ENCODE data around the gene ST6GALNAC1.
"Not testable (repeated sequence)": the region's sequence is repeated elsewhere in the genome, so short reads cannot be mapped to it uniquely, and the experiment has no call there.

The ST6GALNAC1 gene

GRCh38 chr17:76612465-76612864 lies 31.1 kb downstream of the ST6GALNAC1 start:
- H2BK5ac ChIP-seq (ENCODE audit: low read length) = no peak overlapping the region
- no peak overlapping the region for H3K27ac ChIP-seq (ENCODE audit: low read depth, low read length)
- no peak overlapping the region for H3K9ac ChIP-seq (ENCODE audit: low read length)
- H3K4me2 ChIP-seq (ENCODE audit: low read length) = no peak overlapping the region
- no peak overlapping the region for H2BK120ac ChIP-seq (ENCODE audit: low read depth, low read length)
- no CpG with 5 or more reads among the region's 4 CpGs for WGBS (ENCODE audit: extremely low coverage, insufficient coverage, low lambda C conversion rate)
- H3K79me1 ChIP-seq (ENCODE audit: low read length) = no peaks in the 10 kb centered on the region
- DNase-seq = no peak
- no peak overlapping the region for H3K4me3 ChIP-seq (ENCODE audit: low read length)
- no peak overlapping the region for H2AK5ac ChIP-seq (ENCODE audit: low read length)
- H3K27me3 ChIP-seq (ENCODE audit: insufficient read depth, low read length, poor library complexity) = no peaks in the 10 kb centered on the region
- H3K18ac ChIP-seq (ENCODE audit: low read length) = no peak overlapping the region
- no peaks in the 10 kb centered on the region for H3K36me3 ChIP-seq (ENCODE audit: control insufficient read depth, insufficient read depth, low read length)
- H3K4me1 ChIP-seq (ENCODE audit: control insufficient read depth, low read depth, low read length) = no peaks in the 10 kb centered on the region
- no peak overlapping the region for H4K5ac ChIP-seq (ENCODE audit: low read length)
- H4K8ac ChIP-seq (ENCODE audit: low read depth, low read length) = no peak overlapping the region
- H3K79me2 ChIP-seq (ENCODE audit: control insufficient read depth, insufficient read depth, low read length) = no peaks in the 10 kb centered on the region
- no peak overlapping the region for H3K56ac ChIP-seq (ENCODE audit: low read length)
- no peak overlapping the region for H3K23ac ChIP-seq (ENCODE audit: low read length)
- no peak overlapping the region for H3K4ac ChIP-seq (ENCODE audit: low read depth, low read length)
- H2BK15ac ChIP-seq (replicated peaks; ENCODE audit: low read depth) = no peak overlapping the region

GRCh38 chr17:76611758-76612157 lies 31.8 kb downstream of the ST6GALNAC1 start:
- Histone ChIP-seq H3K4me3 (ENCODE audit: low read length) (no peak overlapping the region), H3K79me2 (ENCODE audit: control insufficient read depth, insufficient read depth, low read length) (no peaks in the 10 kb centered on the region), H4K5ac (ENCODE audit: low read length) (no peak overlapping the region), H3K79me1 (ENCODE audit: low read length) (no peaks in the 10 kb centered on the region), H4K8ac (ENCODE audit: low read depth, low read length) (no peak overlapping the region), H3K56ac (ENCODE audit: low read length) (peak overlapping the region; percentile 30), H2AK5ac (ENCODE audit: low read length) (no peak overlapping the region), H3K4ac (ENCODE audit: low read depth, low read length) (no peak overlapping the region), H3K27ac (ENCODE audit: low read depth, low read length) (peak overlapping the region; percentile 90), H3K4me2 (ENCODE audit: low read length) (no peak overlapping the region), H3K18ac (ENCODE audit: low read length) (no peak overlapping the region), H2BK120ac (ENCODE audit: low read depth, low read length) (no peak overlapping the region), H2BK15ac (replicated peaks; ENCODE audit: low read depth) (no peak overlapping the region), H2BK5ac (ENCODE audit: low read length) (no peak overlapping the region), H3K23ac (ENCODE audit: low read length) (peak overlapping the region; percentile 45), H3K36me3 (ENCODE audit: control insufficient read depth, insufficient read depth, low read length) (no peaks in the 10 kb centered on the region), H3K9ac (ENCODE audit: low read length) (no peak overlapping the region), H3K4me1 (ENCODE audit: control insufficient read depth, low read depth, low read length) (no peaks in the 10 kb centered on the region), H3K27me3 (ENCODE audit: insufficient read depth, low read length, poor library complexity) (no peaks in the 10 kb centered on the region)
- no peak for DNase-seq
- WGBS (ENCODE audit: extremely low coverage, insufficient coverage, low lambda C conversion rate) = no CpG with 5 or more reads among the region's 4 CpGs

GRCh38 chr17:76611080-76611749 lies 32.3 kb downstream of the ST6GALNAC1 start:
- peak; percentile 39 for DNase-seq
- Histone ChIP-seq H3K56ac (ENCODE audit: low read length) (peak overlapping the region; percentile 30), H3K23ac (ENCODE audit: low read length) (peak overlapping the region; percentile 45), H3K27ac (ENCODE audit: low read depth, low read length) (peak overlapping the region; percentile 90)
- H2BK15ac ChIP-seq (replicated peaks; ENCODE audit: low read depth); H4K5ac ChIP-seq (ENCODE audit: low read length); H3K36me3 ChIP-seq (ENCODE audit: control insufficient read depth, insufficient read depth, low read length); H2AK5ac ChIP-seq (ENCODE audit: low read length); H3K79me2 ChIP-seq (ENCODE audit: control insufficient read depth, insufficient read depth, low read length); H3K4me1 ChIP-seq (ENCODE audit: control insufficient read depth, low read depth, low read length); H3K27me3 ChIP-seq (ENCODE audit: insufficient read depth, low read length, poor library complexity); H4K8ac ChIP-seq (ENCODE audit: low read depth, low read length); H3K4ac ChIP-seq (ENCODE audit: low read depth, low read length); H3K4me2 ChIP-seq (ENCODE audit: low read length); H2BK5ac ChIP-seq (ENCODE audit: low read length); H3K18ac ChIP-seq (ENCODE audit: low read length); H3K79me1 ChIP-seq (ENCODE audit: low read length); H2BK120ac ChIP-seq (ENCODE audit: low read depth, low read length); H3K9ac ChIP-seq (ENCODE audit: low read length); H3K4me3 ChIP-seq (ENCODE audit: low read length): not testable (repeated sequence)
- WGBS (ENCODE audit: extremely low coverage, insufficient coverage, low lambda C conversion rate) = no CpG with 5 or more reads among the region's 13 CpGs

GRCh38 chr17:76606685-76607084 lies 36.9 kb downstream of the ST6GALNAC1 start:
- WGBS (ENCODE audit: extremely low coverage, insufficient coverage, low lambda C conversion rate) = no CpG with 5 or more reads among the region's 1 CpG

GRCh38 chr17:76601065-76601464 lies 42.5 kb downstream of the ST6GALNAC1 start:
- Histone ChIP-seq H3K79me1 (ENCODE audit: low read length) (no peaks in the 10 kb centered on the region), H3K9ac (ENCODE audit: low read length) (no peak overlapping the region), H2BK5ac (ENCODE audit: low read length) (peak overlapping the region; percentile 45), H3K36me3 (ENCODE audit: control insufficient read depth, insufficient read depth, low read length) (no peaks in the 10 kb centered on the region), H3K79me2 (ENCODE audit: control insufficient read depth, insufficient read depth, low read length) (no peaks in the 10 kb centered on the region), H3K4me2 (ENCODE audit: low read length) (no peak overlapping the region), H3K56ac (ENCODE audit: low read length) (peak overlapping the region; percentile 52), H2BK120ac (ENCODE audit: low read depth, low read length) (no peak overlapping the region), H3K27ac (ENCODE audit: low read depth, low read length) (peak overlapping the region; percentile 59), H2AK5ac (ENCODE audit: low read length) (no peak overlapping the region), H3K4me3 (ENCODE audit: low read length) (no peak overlapping the region), H2BK15ac (replicated peaks; ENCODE audit: low read depth) (no peak overlapping the region), H3K4ac (ENCODE audit: low read depth, low read length) (no peak overlapping the region), H3K18ac (ENCODE audit: low read length) (no peak overlapping the region), H4K8ac (ENCODE audit: low read depth, low read length) (no peak overlapping the region), H3K4me1 (ENCODE audit: control insufficient read depth, low read depth, low read length) (peaks cover 12% of the 10 kb centered on the region), H3K23ac (ENCODE audit: low read length) (no peak overlapping the region), H3K27me3 (ENCODE audit: insufficient read depth, low read length, poor library complexity) (no peaks in the 10 kb centered on the region), H4K5ac (ENCODE audit: low read length) (no peak overlapping the region)
- DNase-seq = no peak
- no CpG with 5 or more reads among the region's 8 CpGs for WGBS (ENCODE audit: extremely low coverage, insufficient coverage, low lambda C conversion rate)

More at GRCh38 chr17:76606685-76607084, 36.9 kb downstream of the ST6GALNAC1 start:
- H3K4ac ChIP-seq (ENCODE audit: low read depth, low read length); H3K27ac ChIP-seq (ENCODE audit: low read depth, low read length); H3K4me1 ChIP-seq (ENCODE audit: control insufficient read depth, low read depth, low read length); H4K8ac ChIP-seq (ENCODE audit: low read depth, low read length); H3K27me3 ChIP-seq (ENCODE audit: insufficient read depth, low read length, poor library complexity); H2BK120ac ChIP-seq (ENCODE audit: low read depth, low read length); H3K56ac ChIP-seq (ENCODE audit: low read length); H3K36me3 ChIP-seq (ENCODE audit: control insufficient read depth, insufficient read depth, low read length); H3K79me1 ChIP-seq (ENCODE audit: low read length); H2BK15ac ChIP-seq (replicated peaks; ENCODE audit: low read depth); H3K9ac ChIP-seq (ENCODE audit: low read length); H3K4me2 ChIP-seq (ENCODE audit: low read length); H4K5ac ChIP-seq (ENCODE audit: low read length); DNase-seq; H3K23ac ChIP-seq (ENCODE audit: low read length); H2AK5ac ChIP-seq (ENCODE audit: low read length); H3K79me2 ChIP-seq (ENCODE audit: control insufficient read depth, insufficient read depth, low read length); H2BK5ac ChIP-seq (ENCODE audit: low read length); H3K4me3 ChIP-seq (ENCODE audit: low read length); H3K18ac ChIP-seq (ENCODE audit: low read length): not testable (repeated sequence)

Measured in mesendoderm (in vitro differentiated cells).